Stimulated activated CD8-positive, alpha-beta memory T cell treated with anti-CD3 and anti-CD28 coated beads, Interleukin-7, amount 100 ng/mL, for 24 hours (primary cell): ENCODE measurements around the gene MMEL1.

Experiments used
- DNase-seq: peaks from one replicate; pipeline ENCODE4 v3.0.0-alpha.2; 2020; ENCODE audit warnings: low read depth

MMEL1 gene

GRCh38 chr1:2544093-2544874, 88.5 kb downstream of the MMEL1 start:
- DNase-seq: no peak

- DNase-seq: no peak
Observed at GRCh38 chr1:2543543-2544092, 89.2 kb downstream of the MMEL1 start.

- no peak for DNase-seq
Observed at GRCh38 chr1:2542246-2542915, 90.4 kb downstream of the MMEL1 start.

GRCh38 chr1:2541619-2542245, 91.1 kb downstream of the MMEL1 start:
- DNase-seq: no peak

- DNase-seq: no peak
Observed at GRCh38 chr1:2540816-2541492, 91.9 kb downstream of the MMEL1 start.
